Measurements from ENCODE around the gene ZNF136. TPM values are rescaled to one million over a fixed set of nuclear protein-coding genes. Genes with fewer than 3 reads are reported as not detected.

The ZNF136 gene
- total RNA-seq, 4 donors from 2014 or later, result 7.3 to 10.8 (median 8.4) TPM

DNA sequence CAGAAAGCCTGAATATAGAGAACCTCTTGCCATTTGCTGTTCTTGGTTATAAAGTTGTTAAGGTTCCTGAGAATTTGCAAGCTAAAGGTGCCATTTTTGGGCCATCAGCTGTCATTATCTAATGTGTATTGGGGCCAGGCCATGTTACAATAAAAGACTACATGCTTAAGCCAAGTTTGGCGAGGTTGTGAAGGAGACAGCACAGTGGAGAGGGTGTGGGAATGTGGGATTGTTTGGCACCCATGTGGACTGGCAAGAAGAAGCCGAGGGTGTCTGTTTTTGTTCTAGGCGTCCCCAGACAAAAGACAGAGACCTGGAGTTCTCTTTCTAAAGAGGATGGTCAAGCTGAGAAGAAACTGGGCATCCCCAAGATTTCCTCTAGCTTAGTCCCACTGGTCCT lies 67.1 kb downstream of the ZNF136 start:
- no peaks in the 10 kb centered on the region for H3K27me3 ChIP-seq
- H3K4me3 ChIP-seq, result no peak overlapping the region
- WGBS, result 92% methylated on average over 3 of the region's 3 CpGs
- no peak for DNase-seq (ENCODE audit: low spot score in 2 of 2)
- TF ChIP-seq, protein P1, sequence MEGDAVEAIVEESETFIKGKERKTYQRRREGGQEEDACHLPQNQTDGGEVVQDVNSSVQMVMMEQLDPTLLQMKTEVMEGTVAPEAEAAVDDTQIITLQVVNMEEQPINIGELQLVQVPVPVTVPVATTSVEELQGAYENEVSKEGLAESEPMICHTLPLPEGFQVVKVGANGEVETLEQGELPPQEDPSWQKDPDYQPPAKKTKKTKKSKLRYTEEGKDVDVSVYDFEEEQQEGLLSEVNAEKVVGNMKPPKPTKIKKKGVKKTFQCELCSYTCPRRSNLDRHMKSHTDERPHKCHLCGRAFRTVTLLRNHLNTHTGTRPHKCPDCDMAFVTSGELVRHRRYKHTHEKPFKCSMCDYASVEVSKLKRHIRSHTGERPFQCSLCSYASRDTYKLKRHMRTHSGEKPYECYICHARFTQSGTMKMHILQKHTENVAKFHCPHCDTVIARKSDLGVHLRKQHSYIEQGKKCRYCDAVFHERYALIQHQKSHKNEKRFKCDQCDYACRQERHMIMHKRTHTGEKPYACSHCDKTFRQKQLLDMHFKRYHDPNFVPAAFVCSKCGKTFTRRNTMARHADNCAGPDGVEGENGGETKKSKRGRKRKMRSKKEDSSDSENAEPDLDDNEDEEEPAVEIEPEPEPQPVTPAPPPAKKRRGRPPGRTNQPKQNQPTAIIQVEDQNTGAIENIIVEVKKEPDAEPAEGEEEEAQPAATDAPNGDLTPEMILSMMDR (IDR thresholded peaks at IDR 0.05), result no peak
- TF ChIP-seq EP300 (IDR thresholded peaks at IDR 0.05) (no peak), POLR2A (IDR thresholded peaks at IDR 0.05) (no peak), POLR2AphosphoS5 (IDR thresholded peaks at IDR 0.05) (no peak)
- peaks cover 26% of the 10 kb centered on the region for H3K36me3 ChIP-seq
- no peaks in the 10 kb centered on the region for H3K4me1 ChIP-seq
- no peaks in the 10 kb centered on the region for H3K9me3 ChIP-seq
- H3K27ac ChIP-seq, result no peak overlapping the region

DNA sequence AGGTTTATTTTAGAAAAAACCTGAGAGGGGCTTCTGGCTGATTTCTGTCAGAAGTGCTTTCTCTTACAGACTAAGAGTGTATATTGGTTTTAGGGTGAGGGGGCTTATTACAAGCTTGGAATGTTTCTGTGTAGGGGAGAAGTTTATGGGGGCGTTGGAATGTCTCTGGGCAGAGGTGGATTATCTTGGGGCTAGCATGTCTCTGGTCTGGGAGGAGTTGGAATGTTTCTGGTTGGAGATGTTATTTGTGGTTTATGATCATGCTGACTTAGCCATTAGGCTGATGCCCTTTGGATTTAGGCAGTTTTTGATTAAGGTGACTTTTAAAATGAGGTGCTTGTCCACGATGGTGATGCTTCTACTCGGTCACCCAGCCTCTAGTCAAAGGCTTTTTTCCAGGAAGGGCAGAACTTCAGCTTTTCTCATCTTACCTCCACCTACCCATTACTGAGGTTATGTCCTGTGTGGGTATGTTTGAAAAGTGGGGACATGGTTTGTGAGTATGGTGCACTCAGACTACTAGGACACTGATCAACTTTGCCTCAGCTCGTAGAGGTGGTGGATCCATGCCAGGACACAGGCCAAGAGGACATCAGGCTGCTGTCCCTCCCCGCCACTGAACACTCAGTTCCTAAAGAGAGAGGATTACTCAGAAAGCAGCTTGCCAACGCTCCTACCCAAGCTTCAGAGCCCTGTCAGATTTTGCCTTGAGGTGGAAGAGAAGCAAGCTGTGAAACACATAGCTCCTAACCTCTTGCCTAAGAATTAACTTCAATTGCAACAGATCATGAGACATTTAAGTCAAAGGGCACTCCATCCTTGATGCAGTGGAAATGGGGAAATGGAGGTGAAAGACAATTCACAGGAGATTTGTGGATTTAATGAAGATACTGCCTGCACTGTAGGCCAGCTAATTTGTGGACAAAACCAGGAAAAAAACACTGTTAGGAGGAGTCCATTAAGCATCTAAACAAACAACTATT lies 68.1 kb downstream of the ZNF136 start:
- no peak overlapping the region for H3K27ac ChIP-seq
- peaks cover 23% of the 10 kb centered on the region for H3K36me3 ChIP-seq
- no peaks in the 10 kb centered on the region for H3K4me1 ChIP-seq
- no peak overlapping the region for H3K4me3 ChIP-seq
- H3K9me3 ChIP-seq, result no peaks in the 10 kb centered on the region
- no peak for DNase-seq (ENCODE audit: low spot score in 2 of 2)
- TF ChIP-seq EP300 (IDR thresholded peaks at IDR 0.05) (no peak), POLR2AphosphoS5 (IDR thresholded peaks at IDR 0.05) (no peak), POLR2A (IDR thresholded peaks at IDR 0.05) (no peak)
- TF ChIP-seq, protein P1 (IDR thresholded peaks at IDR 0.05), result no peak
- 95% methylated on average over 6 of the region's 6 CpGs for WGBS
- H3K27me3 ChIP-seq, result no peaks in the 10 kb centered on the region

DNA sequence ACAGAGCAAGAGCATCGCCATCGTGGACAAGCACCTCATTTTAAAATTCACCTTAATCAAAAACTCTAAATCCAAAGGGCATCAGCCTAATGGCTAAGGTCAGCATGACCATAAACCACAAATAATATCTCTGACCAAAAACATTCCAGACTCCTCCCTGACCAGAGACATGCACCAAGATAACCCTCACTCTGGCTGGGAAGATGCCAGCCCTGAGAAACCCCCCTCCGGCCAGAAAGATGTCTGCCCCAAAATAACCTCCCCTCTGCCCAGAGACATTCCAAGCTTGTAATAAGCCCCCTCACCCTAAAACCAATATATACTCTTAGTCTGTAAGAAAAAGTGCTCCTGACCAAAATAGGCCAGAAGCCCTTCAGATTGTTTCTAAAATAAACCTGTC lies 70.1 kb downstream of the ZNF136 start:
- H3K4me1 ChIP-seq, result no peaks in the 10 kb centered on the region
- H3K27me3 ChIP-seq, result no peaks in the 10 kb centered on the region
- no peaks in the 10 kb centered on the region for H3K9me3 ChIP-seq
- peaks cover 35% of the 10 kb centered on the region for H3K36me3 ChIP-seq
- no peak for DNase-seq (ENCODE audit: low spot score in 2 of 2)
- no peak overlapping the region for H3K27ac ChIP-seq
- H3K4me3 ChIP-seq, result no peak overlapping the region
- WGBS, result 92% methylated on average over 3 of the region's 3 CpGs
- TF ChIP-seq POLR2A (IDR thresholded peaks at IDR 0.05) (no peak), EP300 (IDR thresholded peaks at IDR 0.05) (no peak), POLR2AphosphoS5 (IDR thresholded peaks at IDR 0.05) (no peak)
- TF ChIP-seq, protein P1 (IDR thresholded peaks at IDR 0.05), result no peak

DNA sequence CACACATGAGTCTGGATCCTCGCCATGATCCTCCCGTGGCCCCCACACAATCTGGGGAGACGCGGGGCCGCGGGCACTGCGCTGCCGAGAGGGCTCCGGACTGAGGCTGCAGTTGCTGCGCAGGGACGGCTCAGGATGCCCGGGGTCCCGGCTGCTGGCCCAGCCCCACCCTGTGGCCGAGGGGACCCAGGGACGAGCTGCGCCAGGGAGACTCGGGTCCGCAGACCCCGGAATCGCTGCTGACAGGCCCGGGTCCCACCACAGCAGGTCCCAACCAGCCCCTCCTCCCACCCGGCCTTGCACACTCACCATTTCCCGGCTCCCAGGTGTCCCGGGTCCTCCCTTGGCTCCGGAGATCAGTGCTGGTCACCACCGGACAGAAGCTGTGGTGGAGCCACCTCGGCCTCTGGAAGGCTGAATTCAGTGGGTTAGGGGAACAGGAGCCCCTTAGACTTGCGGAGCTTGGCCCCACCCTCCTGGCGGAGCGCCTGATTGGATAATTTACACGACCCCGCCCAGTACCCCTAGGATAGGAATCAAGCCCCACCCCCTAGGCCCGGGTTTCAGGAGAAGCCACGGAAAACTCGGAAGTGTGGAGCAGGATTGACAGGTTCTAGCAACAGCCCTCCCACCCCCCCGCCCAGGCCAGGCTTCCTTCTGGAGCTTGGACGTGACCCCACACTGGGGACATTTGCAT lies 74.4 kb downstream of the ZNF136 start:
- Histone ChIP-seq H3K9me3 (peaks cover 5% of the 10 kb centered on the region), H3K4me3 (no peak overlapping the region), H3K27ac (no peak overlapping the region), H3K36me3 (peaks cover 35% of the 10 kb centered on the region), H3K27me3 (no peaks in the 10 kb centered on the region), H3K4me1 (no peaks in the 10 kb centered on the region)
- DNase-seq (ENCODE audit: low spot score in 2 of 2), result no peak
- TF ChIP-seq POLR2A (IDR thresholded peaks at IDR 0.05), result no peak
- no peak for TF ChIP-seq EP300 (IDR thresholded peaks at IDR 0.05)
- TF ChIP-seq POLR2AphosphoS5 (IDR thresholded peaks at IDR 0.05), result no peak
- TF ChIP-seq, protein P1 (IDR thresholded peaks at IDR 0.05), result no peak
- WGBS, result 95% methylated on average over 35 of the region's 37 CpGs

Other genes with a start within 250 kb of the ZNF136 start
- 10 to 100 TPM in 3 of 4 donors, 1 to 10 TPM in 1; 10.0 to 34.0 (median 14.9) TPM for gene ZNF700, start 238.0 kb upstream of the ZNF136 start, total RNA-seq
- gene ZNF763, start 198.1 kb upstream of the ZNF136 start, total RNA-seq, result 1 to 10 TPM; 1.9 to 5.6 (median 3.8) TPM
- gene ZNF433, start 127.4 kb upstream of the ZNF136 start, total RNA-seq, result 10 to 100 TPM in 3 of 4 donors, 1 to 10 TPM in 1; 6.1 to 22.6 (median 10.4) TPM
- gene ZNF878, start 110.1 kb upstream of the ZNF136 start, total RNA-seq, result 1 to 10 TPM in 2 of 4 donors, under 1 TPM in 1, not detected in 1; 0.34 to 1.3 (median 1.1) TPM
- gene ZNF844, start 98.4 kb upstream of the ZNF136 start, total RNA-seq, result 10 to 100 TPM; 11.5 to 18.1 (median 12.3) TPM
- 1 to 10 TPM; 2.1 to 8.8 (median 3.9) TPM for gene ZNF20, start 22.7 kb upstream of the ZNF136 start, total RNA-seq
- gene ZNF625, start 6.4 kb upstream of the ZNF136 start, total RNA-seq, result 1 to 10 TPM; 2.4 to 5.1 (median 4.3) TPM
- 10 to 100 TPM in 2 of 4 donors, 1 to 10 TPM in 2; 7.2 to 24.2 (median 11.7) TPM for gene ZNF44, start 131.8 kb downstream of the ZNF136 start, total RNA-seq
- gene ZNF563, start 170.5 kb downstream of the ZNF136 start, total RNA-seq, result 1 to 10 TPM; 2.6 to 8.3 (median 5.8) TPM
- 1 to 10 TPM in 3 of 4 donors, under 1 TPM in 1; 0.60 to 4.6 (median 3.1) TPM for gene ZNF442, start 202.6 kb downstream of the ZNF136 start, total RNA-seq
- 1 to 10 TPM; 1.4 to 8.9 (median 4.5) TPM for gene ZNF799, start 238.2 kb downstream of the ZNF136 start, total RNA-seq

Data from suprapubic skin (tissue), 4 donors.